Neural progenitor cell (in vitro differentiated cells): ENCODE results near the gene HOXC10. TPM values are rescaled to one million over a fixed set of nuclear protein-coding genes. Genes with fewer than 3 reads are reported as not detected.

Experiments used
- DNase-seq: peaks from one replicate; pipeline ENCODE4 v3.0.0-alpha.2; 2016; ENCODE audit warnings: low spot score
- H2AFZ ChIP-seq: fragments of 200-600 bp; sonication (generic); replicated peaks from 2 replicates; pipeline ENCODE4 v1.6.1; 2016; ENCODE audit warnings: antibody characterized with exemption
- H3F3A ChIP-seq: fragments of 200-600 bp; sonication (generic); 2 replicates; pipeline ENCODE4 v1.6.1; 2016; ENCODE audit warnings: antibody characterized with exemption, low read depth
- H3K27ac ChIP-seq: fragments of 200-600 bp; sonication (generic); 2 replicates; pipeline ENCODE4 v1.5.1; 2016; ENCODE audit warnings: mild to moderate bottlenecking
- H3K27me3 ChIP-seq: fragments of 200-600 bp; sonication (generic); 2 replicates; pipeline ENCODE4 v1.6.1; 2016; ENCODE audit warnings: mild to moderate bottlenecking, moderate library complexity
- H3K36me3 ChIP-seq: fragments of 200-600 bp; sonication (generic); 2 replicates; pipeline ENCODE4 v1.5.1; 2016
- H3K4me1 ChIP-seq: fragments of 200-600 bp; sonication (generic); 2 replicates; pipeline ENCODE4 v1.6.1; 2016; ENCODE audit warnings: mixed run types
- H3K4me2 ChIP-seq: fragments of 200-600 bp; sonication (generic); 2 replicates; pipeline ENCODE4 v1.6.1; 2016
- H3K4me3 ChIP-seq: fragments of 200-600 bp; sonication (generic); 2 replicates; pipeline ENCODE4 v1.5.1; 2016
- H3K79me2 ChIP-seq: fragments of 200-600 bp; sonication (generic); 2 replicates; pipeline ENCODE4 v1.6.1; 2016; ENCODE audit warnings: low read depth
- H3K9ac ChIP-seq: fragments of 200-600 bp; sonication (generic); 2 replicates; pipeline ENCODE4 v1.6.1; 2016
- H3K9me3 ChIP-seq: fragments of 200-600 bp; sonication (generic); 2 replicates; pipeline ENCODE4 v1.5.1; 2016; ENCODE audit warnings: low read depth
- H4K20me1 ChIP-seq: fragments of 200-600 bp; sonication (generic); 2 replicates; pipeline ENCODE4 v1.6.1; 2016; ENCODE audit warnings: low read depth
- H3K27ac Mint-ChIP-seq: 3 replicates; pipeline ENCODE4 v1.8.0; 2021; ENCODE audit warnings: mixed read lengths
- H3K27me3 Mint-ChIP-seq: 2 replicates; pipeline ENCODE4 v1.8.0; 2022; ENCODE audit warnings: low read depth, mild to moderate bottlenecking, inconsistent platforms, moderate library complexity, mixed read lengths; ENCODE audit not compliant: insufficient read depth
- H3K36me3 Mint-ChIP-seq: 3 replicates; pipeline ENCODE4 v1.8.0; 2021; ENCODE audit warnings: mixed read lengths
- H3K4me1 Mint-ChIP-seq: 3 replicates; pipeline ENCODE4 v1.8.0; 2021; ENCODE audit warnings: mixed read lengths
- H3K4me3 Mint-ChIP-seq: 3 replicates; pipeline ENCODE4 v1.8.0; 2021; ENCODE audit warnings: mild to moderate bottlenecking, moderate library complexity, mixed read lengths
- H3K9me3 Mint-ChIP-seq: 3 replicates; pipeline ENCODE4 v1.8.0; 2020; ENCODE audit warnings: mixed read lengths
- CTCF ChIP-seq: fragments of 200-600 bp; sonication (generic); IDR thresholded peaks from 2 replicates; pipeline ENCODE4 v1.5.1; 2017; ENCODE audit warnings: antibody characterized with exemption, mild to moderate bottlenecking
- EZH2 ChIP-seq: fragments of 200-600 bp; sonication (generic); IDR thresholded peaks from 2 replicates; pipeline ENCODE4 v1.6.1; 2017; ENCODE audit warnings: antibody characterized with exemption, mild to moderate bottlenecking, moderate library complexity
- EZH2phosphoT487 ChIP-seq: fragments of 200-600 bp; sonication (generic); IDR thresholded peaks from 2 replicates; pipeline ENCODE4 v1.6.1; 2017; ENCODE audit warnings: antibody characterized with exemption
- total RNA-seq: library from RNA; depleted of rRNA; stranded (reverse); fragments of >200 nt; gene quantifications from 2 replicates; pipeline ENCODE4 v1.2.3, GENCODE V29; 2015; ENCODE audit warnings: low replicate concordance

HOXC10 gene
- total RNA-seq, 1 donor from 2014 or later, result not detected

GRCh38 chr12:53978477-53979356 is 6.2 kb upstream of the HOXC10 start:
- H3K9me3 ChIP-seq, result no peaks in the 10 kb centered on the region
- no peaks in the 10 kb centered on the region for H3K4me1 Mint-ChIP-seq
- H2AFZ ChIP-seq, result no peak overlapping the region
- no peaks in the 10 kb centered on the region for H3K36me3 Mint-ChIP-seq
- no peaks in the 10 kb centered on the region for H3K36me3 ChIP-seq
- peak; percentile 10 for TF ChIP-seq EZH2
- peak; percentile 50 for TF ChIP-seq EZH2phosphoT487
- TF ChIP-seq CTCF, result no peak
- no peak overlapping the region for H3K4me3 ChIP-seq
- no peak overlapping the region for H3K4me2 ChIP-seq
- H3K27me3 ChIP-seq, result peaks cover 100% of the 10 kb centered on the region
- H4K20me1 ChIP-seq, result peaks cover 76% of the 10 kb centered on the region
- H3K4me1 ChIP-seq, result no peaks in the 10 kb centered on the region
- no peaks in the 10 kb centered on the region for H3K79me2 ChIP-seq
- H3K9ac ChIP-seq, result no peak overlapping the region
- DNase-seq, result no peak
- H3K27me3 Mint-ChIP-seq, result peaks cover 95% of the 10 kb centered on the region
- no peak overlapping the region for H3K27ac ChIP-seq
- H3K4me3 Mint-ChIP-seq, result no peak overlapping the region
- peaks cover 3% of the 10 kb centered on the region for H3K9me3 Mint-ChIP-seq
- no peak overlapping the region for H3K27ac Mint-ChIP-seq
- H3F3A ChIP-seq, result no peaks in the 10 kb centered on the region

DNA sequence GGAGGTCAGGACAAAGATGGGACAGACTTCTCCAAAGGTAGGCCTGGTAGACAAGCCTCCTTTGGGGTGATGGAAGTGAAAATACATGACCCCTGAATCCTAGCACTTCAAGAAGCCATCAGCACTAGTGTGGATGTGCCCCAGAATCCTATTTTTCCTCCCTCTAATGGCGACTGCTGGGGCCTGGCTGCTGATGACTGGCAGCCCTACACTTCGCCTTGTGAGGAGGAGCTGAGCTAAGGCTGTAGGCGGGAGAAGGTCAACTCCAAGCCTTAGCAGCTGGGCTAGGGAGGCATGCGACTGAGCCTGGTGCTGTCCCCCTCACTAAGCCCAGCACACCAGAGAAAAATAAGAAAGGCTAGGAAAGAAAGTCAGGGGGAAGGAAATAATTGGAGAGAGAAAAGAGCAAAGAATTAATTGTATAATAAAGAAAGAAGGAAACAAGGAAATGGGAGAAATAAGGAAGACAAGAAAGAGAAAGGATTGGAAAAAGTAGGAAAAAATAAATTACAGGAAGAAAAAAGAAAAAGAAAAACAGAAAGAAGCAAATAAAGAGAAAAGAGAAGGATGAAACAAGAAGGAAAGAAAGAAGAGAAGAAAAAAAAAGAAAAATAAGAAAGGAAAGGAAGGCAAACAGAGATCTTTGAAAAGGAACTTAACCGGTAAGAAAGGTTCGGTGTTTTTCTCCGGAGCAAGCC is 4.7 kb upstream of the HOXC10 start:
- Histone ChIP-seq H3K4me2 (no peak overlapping the region), H3K36me3 (no peaks in the 10 kb centered on the region), H4K20me1 (peaks cover 75% of the 10 kb centered on the region), H3K4me3 (no peak overlapping the region), H2AFZ (no peak overlapping the region), H3F3A (no peaks in the 10 kb centered on the region), H3K9ac (no peak overlapping the region), H3K27me3 (peaks cover 100% of the 10 kb centered on the region), H3K79me2 (no peaks in the 10 kb centered on the region), H3K4me1 (no peaks in the 10 kb centered on the region), H3K9me3 (no peaks in the 10 kb centered on the region), H3K27ac (no peak overlapping the region)
- no peaks in the 10 kb centered on the region for H3K4me1 Mint-ChIP-seq
- no peak overlapping the region for H3K4me3 Mint-ChIP-seq
- H3K36me3 Mint-ChIP-seq, result no peaks in the 10 kb centered on the region
- TF ChIP-seq EZH2phosphoT487 (peak; percentile 79), EZH2 (peak; percentile 37), CTCF (no peak)
- DNase-seq, result no peak
- H3K27me3 Mint-ChIP-seq, result peaks cover 98% of the 10 kb centered on the region
- H3K27ac Mint-ChIP-seq, result no peak overlapping the region
- H3K9me3 Mint-ChIP-seq, result peaks cover 3% of the 10 kb centered on the region

GRCh38 chr12:53980802-53981496 is 4.0 kb upstream of the HOXC10 start:
- Histone ChIP-seq H3F3A (no peaks in the 10 kb centered on the region), H3K4me2 (no peak overlapping the region), H3K36me3 (no peaks in the 10 kb centered on the region), H3K79me2 (no peaks in the 10 kb centered on the region), H3K27me3 (peaks cover 100% of the 10 kb centered on the region), H3K9ac (no peak overlapping the region), H2AFZ (no peak overlapping the region), H3K4me3 (no peak overlapping the region), H3K4me1 (no peaks in the 10 kb centered on the region), H4K20me1 (peaks cover 75% of the 10 kb centered on the region), H3K9me3 (no peaks in the 10 kb centered on the region), H3K27ac (no peak overlapping the region)
- H3K27ac Mint-ChIP-seq, result no peak overlapping the region
- no peak for DNase-seq
- TF ChIP-seq CTCF, result no peak
- no peak for TF ChIP-seq EZH2
- no peak for TF ChIP-seq EZH2phosphoT487
- H3K4me1 Mint-ChIP-seq, result no peaks in the 10 kb centered on the region
- H3K36me3 Mint-ChIP-seq, result no peaks in the 10 kb centered on the region
- peaks cover 98% of the 10 kb centered on the region for H3K27me3 Mint-ChIP-seq
- H3K9me3 Mint-ChIP-seq, result peaks cover 3% of the 10 kb centered on the region
- no peak overlapping the region for H3K4me3 Mint-ChIP-seq
